Mucosa of stomach (tissue), 1 donor: ENCODE measurements around the gene PCDHGA4.
A peak's percentile ranks its signal among the peaks of the same experiment; 100 is the strongest.
"Not testable (repeated sequence)": the region's sequence is repeated elsewhere in the genome, so short reads cannot be mapped to it uniquely, and the experiment has no call there.

Source experiments
- H3K27me3 ChIP-seq: one replicate; pipeline ENCODE4 v1.7.0; 2013; ENCODE audit warnings: mild to moderate bottlenecking, low read length; ENCODE audit not compliant: control insufficient read depth, insufficient read depth
- H3K36me3 ChIP-seq: one replicate; pipeline ENCODE4 v1.7.0; 2013; ENCODE audit warnings: low read length; ENCODE audit not compliant: control insufficient read depth, insufficient read depth
- H3K4me1 ChIP-seq: one replicate; pipeline ENCODE4 v1.7.0; 2013; ENCODE audit warnings: mild to moderate bottlenecking, low read length; ENCODE audit not compliant: control insufficient read depth, insufficient read depth
- H3K4me3 ChIP-seq: one replicate; pipeline ENCODE4 v1.7.0; 2013; ENCODE audit warnings: low read length
- H3K9ac ChIP-seq: one replicate; pipeline ENCODE4 v1.7.0; 2013; ENCODE audit warnings: mild to moderate bottlenecking, low read length, moderate library complexity
- H3K9me3 ChIP-seq: one replicate; pipeline ENCODE4 v1.7.0; 2013; ENCODE audit warnings: mild to moderate bottlenecking, low read length, moderate library complexity; ENCODE audit not compliant: control insufficient read depth
- donor health status: Pancreatic carcinoma.

PCDHGA4 gene

DNA sequence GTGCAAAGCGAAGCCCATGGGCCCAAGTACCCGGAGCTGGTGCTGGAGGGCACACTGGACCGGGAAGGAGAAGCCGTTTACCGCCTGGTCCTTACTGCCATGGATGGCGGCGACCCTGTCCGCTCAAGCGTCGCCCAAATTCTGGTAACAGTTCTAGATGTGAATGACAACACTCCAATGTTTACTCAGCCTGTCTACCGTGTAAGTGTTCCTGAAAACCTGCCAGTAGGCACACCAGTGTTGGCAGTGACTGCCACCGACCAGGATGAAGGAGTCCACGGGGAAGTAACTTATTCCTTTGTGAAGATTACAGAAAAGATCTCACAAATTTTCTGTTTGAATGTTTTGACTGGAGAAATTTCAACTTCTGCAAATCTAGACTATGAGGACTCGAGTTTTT, 19.8 kb downstream of the PCDHGA4 start:
- H3K9ac ChIP-seq = no peak overlapping the region
- H3K36me3 ChIP-seq = no peaks in the 10 kb centered on the region
- H3K9me3 ChIP-seq = peaks cover 18% of the 10 kb centered on the region
- no peak overlapping the region for H3K4me3 ChIP-seq
- H3K27me3 ChIP-seq = peaks cover 24% of the 10 kb centered on the region
- H3K4me1 ChIP-seq = no peaks in the 10 kb centered on the region

GRCh38 chr5:141375444-141376155, 20.8 kb downstream of the PCDHGA4 start:
- not testable (repeated sequence) for H3K36me3 ChIP-seq, H3K9ac ChIP-seq, H3K4me1 ChIP-seq, H3K4me3 ChIP-seq
- Histone ChIP-seq H3K9me3 (peaks cover 18% of the 10 kb centered on the region), H3K27me3 (peaks cover 17% of the 10 kb centered on the region)

DNA sequence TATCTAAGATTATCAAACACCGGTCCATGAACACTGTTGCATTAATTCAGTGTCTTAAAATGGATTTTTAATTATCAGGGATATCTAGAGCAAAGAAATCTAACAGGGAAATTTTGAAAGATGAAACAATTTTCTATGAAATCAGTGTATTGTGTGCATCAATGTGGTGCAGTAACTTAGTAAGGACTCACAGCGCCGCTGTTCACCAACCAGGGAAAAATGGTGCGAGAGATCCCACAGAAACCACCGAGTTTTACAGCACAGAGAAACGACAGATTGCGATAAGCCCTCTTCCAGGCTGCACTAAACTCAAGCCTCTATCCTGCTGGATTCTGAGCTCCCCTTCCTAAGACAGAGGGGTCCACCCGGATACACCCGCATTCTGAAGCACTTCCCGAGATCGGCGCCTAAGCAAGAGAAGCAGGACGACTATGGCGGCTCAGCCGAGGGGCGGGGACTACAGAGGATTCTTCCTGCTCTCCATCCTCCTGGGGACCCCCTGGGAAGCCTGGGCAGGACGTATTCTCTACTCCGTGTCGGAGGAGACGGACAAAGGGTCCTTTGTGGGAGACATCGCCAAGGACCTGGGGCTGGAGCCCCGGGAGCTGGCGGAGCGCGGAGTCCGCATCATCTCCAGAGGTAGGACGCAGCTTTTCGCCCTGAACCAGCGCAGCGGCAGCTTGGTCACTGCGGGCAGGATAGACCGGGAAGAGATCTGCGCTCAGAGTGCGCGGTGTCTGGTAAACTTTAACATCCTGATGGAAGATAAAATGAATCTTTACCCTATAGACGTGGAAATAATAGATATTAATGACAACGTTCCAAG, 27.9 kb downstream of the PCDHGA4 start, which contains the start of gene PCDHGA7:
Gene PCDHGA7 (plus strand): TSS at position 274 of the 826 bp plus-strand sequence. CDS start 158 bp downstream, at position 432.
- Histone ChIP-seq H3K4me3 (peak within 1 kb of the TSS; percentile 41), H3K27me3 (peaks cover 15% of the 10 kb centered on the region), H3K36me3 (no peaks in the 10 kb centered on the region), H3K9me3 (peaks cover 15% of the 10 kb centered on the region), H3K9ac (no peak within 1 kb of the TSS), H3K4me1 (no peaks in the 10 kb centered on the region)

DNA sequence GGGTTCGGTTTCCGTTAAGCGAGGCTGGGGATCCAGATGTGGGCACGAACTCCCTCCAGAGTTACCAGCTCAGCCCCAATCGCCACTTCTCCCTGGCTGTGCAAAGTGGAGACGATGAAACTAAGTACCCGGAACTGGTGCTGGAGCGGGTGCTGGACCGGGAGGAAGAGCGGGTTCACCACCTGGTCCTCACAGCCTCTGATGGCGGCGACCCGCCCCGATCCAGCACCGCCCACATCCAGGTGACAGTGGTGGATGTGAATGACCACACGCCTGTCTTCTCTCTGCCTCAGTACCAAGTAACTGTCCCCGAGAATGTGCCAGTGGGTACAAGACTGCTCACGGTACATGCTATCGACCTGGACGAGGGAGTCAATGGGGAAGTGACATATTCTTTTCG, 28.5 kb downstream of the PCDHGA4 start:
- H3K9me3 ChIP-seq = peaks cover 17% of the 10 kb centered on the region
- H3K4me3 ChIP-seq = no peak overlapping the region
- H3K4me1 ChIP-seq = no peaks in the 10 kb centered on the region
- no peaks in the 10 kb centered on the region for H3K36me3 ChIP-seq
- peaks cover 17% of the 10 kb centered on the region for H3K27me3 ChIP-seq
- no peak overlapping the region for H3K9ac ChIP-seq

DNA sequence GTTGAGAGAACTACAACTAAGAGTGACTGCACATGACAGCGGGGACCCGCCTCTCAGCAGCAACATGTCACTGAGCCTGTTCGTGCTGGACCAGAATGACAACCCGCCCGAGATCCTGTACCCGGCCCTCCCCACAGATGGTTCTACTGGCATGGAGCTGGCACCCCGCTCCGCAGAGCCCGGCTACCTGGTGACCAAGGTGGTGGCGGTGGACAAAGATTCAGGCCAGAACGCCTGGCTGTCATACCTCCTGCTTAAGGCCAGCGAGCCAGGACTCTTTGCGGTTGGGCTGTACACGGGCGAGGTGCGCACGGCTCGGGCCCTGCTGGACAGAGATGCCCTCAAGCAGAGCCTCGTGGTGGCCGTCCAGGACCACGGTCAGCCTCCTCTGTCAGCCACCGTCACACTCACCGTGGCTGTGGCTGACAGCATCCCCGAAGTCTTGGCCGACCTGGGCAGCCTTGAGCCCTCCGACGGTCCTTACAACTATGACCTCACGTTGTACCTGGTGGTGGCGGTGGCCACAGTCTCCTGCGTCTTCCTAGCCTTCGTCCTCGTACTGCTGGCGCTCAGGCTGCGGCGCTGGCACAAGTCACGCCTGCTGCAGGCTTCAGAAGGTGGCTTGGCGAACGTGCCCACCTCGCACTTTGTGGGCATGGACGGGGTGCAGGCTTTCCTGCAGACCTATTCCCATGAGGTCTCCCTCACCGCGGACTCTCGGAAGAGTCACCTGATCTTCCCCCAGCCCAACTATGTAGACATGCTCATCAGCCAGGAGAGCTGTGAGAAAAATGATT, 29.8 kb downstream of the PCDHGA4 start:
- Histone ChIP-seq H3K4me3 (no peak overlapping the region), H3K27me3 (peaks cover 28% of the 10 kb centered on the region), H3K9ac (no peak overlapping the region), H3K4me1 (no peaks in the 10 kb centered on the region), H3K9me3 (peaks cover 23% of the 10 kb centered on the region), H3K36me3 (no peaks in the 10 kb centered on the region)

DNA sequence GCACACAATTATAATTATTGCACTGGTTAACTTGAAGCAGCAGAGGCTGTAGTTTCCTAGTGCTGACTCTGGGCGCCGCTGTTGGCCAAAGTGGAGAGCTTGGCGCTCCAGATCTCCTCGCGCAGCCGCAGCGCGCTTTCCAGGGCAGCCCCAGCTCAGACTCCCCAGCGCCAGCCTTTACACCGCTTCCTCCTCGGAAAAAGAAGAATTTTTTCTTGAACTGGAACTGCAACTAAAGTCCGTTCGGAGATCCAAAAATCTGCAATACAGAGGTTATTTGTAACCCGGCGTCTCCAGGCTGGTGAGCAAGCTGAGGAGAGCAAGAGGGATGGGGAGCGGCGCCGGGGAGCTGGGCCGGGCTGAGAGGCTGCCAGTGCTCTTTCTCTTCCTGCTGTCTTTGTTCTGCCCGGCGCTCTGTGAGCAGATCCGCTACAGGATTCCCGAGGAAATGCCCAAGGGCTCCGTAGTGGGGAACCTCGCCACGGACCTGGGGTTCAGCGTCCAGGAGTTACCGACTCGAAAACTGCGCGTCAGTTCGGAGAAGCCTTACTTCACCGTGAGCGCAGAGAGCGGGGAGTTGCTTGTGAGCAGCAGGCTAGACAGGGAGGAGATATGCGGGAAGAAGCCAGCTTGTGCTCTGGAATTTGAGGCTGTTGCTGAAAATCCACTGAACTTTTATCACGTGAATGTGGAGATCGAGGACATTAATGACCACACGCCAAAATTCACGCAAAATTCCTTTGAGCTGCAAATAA, 32.9 kb downstream of the PCDHGA4 start, which contains the start of gene PCDHGB4:
Gene PCDHGB4 (plus strand): TSS at position 142 of the 755 bp plus-strand sequence. CDS start 187 bp downstream, at position 329.
- H3K36me3 ChIP-seq, H3K4me3 ChIP-seq, H3K9ac ChIP-seq, H3K4me1 ChIP-seq: not testable (repeated sequence)
- H3K9me3 ChIP-seq = peaks cover 23% of the 10 kb centered on the region
- peaks cover 27% of the 10 kb centered on the region for H3K27me3 ChIP-seq

DNA sequence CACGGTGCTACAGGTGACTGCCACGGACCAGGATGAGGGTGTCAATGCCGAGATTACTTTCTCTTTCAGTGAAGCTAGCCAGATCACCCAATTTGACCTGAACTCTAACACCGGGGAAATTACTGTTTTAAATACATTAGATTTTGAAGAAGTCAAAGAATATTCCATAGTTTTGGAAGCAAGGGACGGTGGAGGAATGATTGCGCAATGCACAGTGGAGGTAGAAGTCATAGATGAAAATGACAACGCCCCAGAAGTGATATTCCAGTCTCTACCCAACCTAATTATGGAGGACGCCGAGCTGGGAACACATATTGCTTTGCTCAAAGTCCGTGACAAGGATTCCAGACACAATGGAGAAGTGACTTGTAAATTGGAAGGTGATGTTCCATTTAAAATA, 33.8 kb downstream of the PCDHGA4 start:
- no peak overlapping the region for H3K4me3 ChIP-seq
- no peaks in the 10 kb centered on the region for H3K4me1 ChIP-seq
- H3K9ac ChIP-seq = no peak overlapping the region
- no peaks in the 10 kb centered on the region for H3K36me3 ChIP-seq
- H3K27me3 ChIP-seq = peaks cover 20% of the 10 kb centered on the region
- peaks cover 14% of the 10 kb centered on the region for H3K9me3 ChIP-seq

GRCh38 chr5:141389153-141390042, 34.6 kb downstream of the PCDHGA4 start:
- Histone ChIP-seq H3K4me1 (no peaks in the 10 kb centered on the region), H3K9ac (no peak overlapping the region), H3K9me3 (peaks cover 12% of the 10 kb centered on the region), H3K36me3 (no peaks in the 10 kb centered on the region), H3K4me3 (no peak overlapping the region), H3K27me3 (peaks cover 16% of the 10 kb centered on the region)

DNA sequence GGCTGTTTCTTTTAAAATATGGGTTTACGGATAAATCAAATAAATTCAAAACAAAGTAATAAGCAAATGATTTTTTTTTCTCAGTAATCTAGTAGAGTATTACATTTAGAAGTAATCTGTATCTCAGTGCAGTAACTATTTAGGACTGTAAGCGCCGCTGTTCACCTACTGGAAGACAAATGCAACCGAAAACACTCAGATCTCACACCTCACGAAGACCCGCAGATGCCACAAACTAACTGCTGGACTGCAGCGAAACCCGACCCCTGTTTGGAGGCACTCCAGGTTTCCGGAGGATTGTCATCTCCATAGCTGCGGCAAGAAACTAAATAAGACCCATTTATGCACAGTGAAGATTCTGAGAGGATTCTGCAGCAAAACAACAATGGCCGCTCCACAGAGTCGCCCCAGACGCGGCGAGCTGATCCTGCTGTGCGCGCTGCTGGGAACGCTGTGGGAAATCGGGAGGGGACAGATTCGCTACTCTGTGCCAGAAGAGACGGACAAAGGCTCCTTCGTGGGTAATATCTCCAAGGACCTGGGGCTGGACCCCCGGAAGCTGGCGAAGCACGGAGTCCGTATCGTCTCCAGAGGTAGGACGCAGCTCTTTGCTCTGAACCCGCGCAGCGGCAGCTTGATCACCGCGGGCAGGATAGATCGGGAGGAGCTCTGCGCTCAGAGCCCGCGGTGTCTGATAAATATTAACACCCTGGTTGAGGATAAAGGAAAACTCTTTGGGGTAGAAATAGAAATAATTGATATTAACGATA, 37.8 kb downstream of the PCDHGA4 start, which contains the start of gene PCDHGA8:
Gene PCDHGA8 (plus strand): TSS at position 205 of the 770 bp plus-strand sequence. CDS start 181 bp downstream, at position 386.
- Histone ChIP-seq H3K27me3 (peaks cover 16% of the 10 kb centered on the region), H3K9me3 (peaks cover 17% of the 10 kb centered on the region)

GRCh38 chr5:141393267-141393666, 38.4 kb downstream of the PCDHGA4 start:
- Histone ChIP-seq H3K4me3 (no peak overlapping the region), H3K4me1 (no peaks in the 10 kb centered on the region), H3K9me3 (peaks cover 15% of the 10 kb centered on the region), H3K9ac (no peak overlapping the region), H3K36me3 (no peaks in the 10 kb centered on the region), H3K27me3 (peaks cover 15% of the 10 kb centered on the region)

More for the DNA sequence above, 37.8 kb downstream of the PCDHGA4 start, which contains the start of gene PCDHGA8:
- H3K9ac ChIP-seq = no peak within 1 kb of the TSS
- H3K4me1 ChIP-seq = no peaks in the 10 kb centered on the region
- no peaks in the 10 kb centered on the region for H3K36me3 ChIP-seq
- H3K4me3 ChIP-seq = no peak within 1 kb of the TSS
